Epithelial cell of esophagus (primary cell): ENCODE data around the gene MARCHF10.

Experiments used
- DNase-seq: peaks from one replicate; pipeline ENCODE4 v3.0.0; 2010; ENCODE audit warnings: low read depth
- H3K4me3 ChIP-seq: 2 replicates; pipeline ENCODE4 v1.5.1; 2011; ENCODE audit warnings: mild to moderate bottlenecking, low read length, control low read depth
- TF ChIP-seq, protein P1 (sequence below): IDR thresholded peaks from 2 replicates; pipeline ENCODE4 v1.5.1; 2011; ENCODE audit warnings: low read depth, mild to moderate bottlenecking, low read length, control low read depth, inconsistent platforms; ENCODE audit not compliant: insufficient read depth; ENCODE audit errors: missing control alignments

Gene MARCHF10

DNA sequence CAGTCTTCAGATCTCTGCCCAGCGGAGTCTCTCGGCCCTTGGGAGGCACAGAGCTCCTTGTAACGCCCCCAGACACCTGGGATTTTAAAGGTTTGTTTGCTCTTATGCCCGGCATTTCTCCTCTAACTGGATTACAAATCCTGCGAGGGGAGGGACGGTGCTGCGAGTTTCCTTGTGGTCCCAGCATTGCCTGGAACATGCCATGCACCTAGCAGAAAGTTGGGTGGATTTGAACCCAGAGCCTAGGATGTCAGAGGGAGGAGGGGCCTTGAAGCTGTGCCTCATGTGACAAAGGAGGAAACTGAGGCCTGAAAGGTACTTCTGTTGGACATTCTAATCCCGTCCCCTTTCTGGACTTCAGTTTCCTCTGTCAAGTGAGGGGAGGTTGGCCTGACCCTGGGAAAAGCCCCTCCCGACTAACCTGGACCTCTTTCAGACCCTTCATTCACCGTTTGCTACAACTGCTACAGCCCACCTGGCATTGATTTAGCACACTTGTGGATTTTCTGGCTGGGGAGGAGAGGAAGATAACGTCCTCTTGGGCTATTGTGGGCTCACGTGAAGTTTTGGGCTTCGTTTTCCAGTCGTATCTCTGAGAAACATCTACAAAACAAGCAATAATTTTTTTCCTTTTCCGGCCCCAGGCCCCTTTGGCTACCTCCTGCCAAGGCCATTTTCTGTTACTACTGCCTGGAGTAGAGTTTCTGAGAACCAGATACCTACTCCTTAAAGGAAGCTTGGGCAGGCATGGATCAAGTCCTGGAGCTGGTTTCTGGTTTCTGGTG, 149.8 kb downstream of the MARCHF10 start:
- TF ChIP-seq, protein P1, sequence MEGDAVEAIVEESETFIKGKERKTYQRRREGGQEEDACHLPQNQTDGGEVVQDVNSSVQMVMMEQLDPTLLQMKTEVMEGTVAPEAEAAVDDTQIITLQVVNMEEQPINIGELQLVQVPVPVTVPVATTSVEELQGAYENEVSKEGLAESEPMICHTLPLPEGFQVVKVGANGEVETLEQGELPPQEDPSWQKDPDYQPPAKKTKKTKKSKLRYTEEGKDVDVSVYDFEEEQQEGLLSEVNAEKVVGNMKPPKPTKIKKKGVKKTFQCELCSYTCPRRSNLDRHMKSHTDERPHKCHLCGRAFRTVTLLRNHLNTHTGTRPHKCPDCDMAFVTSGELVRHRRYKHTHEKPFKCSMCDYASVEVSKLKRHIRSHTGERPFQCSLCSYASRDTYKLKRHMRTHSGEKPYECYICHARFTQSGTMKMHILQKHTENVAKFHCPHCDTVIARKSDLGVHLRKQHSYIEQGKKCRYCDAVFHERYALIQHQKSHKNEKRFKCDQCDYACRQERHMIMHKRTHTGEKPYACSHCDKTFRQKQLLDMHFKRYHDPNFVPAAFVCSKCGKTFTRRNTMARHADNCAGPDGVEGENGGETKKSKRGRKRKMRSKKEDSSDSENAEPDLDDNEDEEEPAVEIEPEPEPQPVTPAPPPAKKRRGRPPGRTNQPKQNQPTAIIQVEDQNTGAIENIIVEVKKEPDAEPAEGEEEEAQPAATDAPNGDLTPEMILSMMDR: no peak
- H3K4me3 ChIP-seq: no peak overlapping the region
- no peak for DNase-seq

DNA sequence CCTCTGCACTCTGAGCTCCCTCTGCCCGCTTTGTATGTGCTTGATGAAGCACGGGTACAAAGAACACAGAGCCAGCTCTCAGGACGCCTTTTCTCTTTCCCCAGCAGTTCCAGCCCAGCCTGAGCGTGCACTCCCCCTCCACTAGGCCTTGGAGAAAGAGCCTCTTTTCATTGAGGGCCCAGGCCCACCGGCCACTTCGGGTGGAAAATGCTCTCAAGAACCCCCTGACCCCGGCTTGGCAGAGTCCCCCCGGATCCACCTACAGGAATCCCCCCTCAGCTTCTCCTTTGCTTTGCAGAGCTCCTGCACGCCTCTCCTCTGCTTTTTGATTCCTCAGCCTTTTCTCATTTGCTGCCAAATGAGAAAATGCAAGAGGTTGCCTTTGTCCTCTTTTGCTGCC, 150.4 kb downstream of the MARCHF10 start:
- TF ChIP-seq, protein P1: no peak
- H3K4me3 ChIP-seq: no peak overlapping the region
- no peak for DNase-seq

DNA sequence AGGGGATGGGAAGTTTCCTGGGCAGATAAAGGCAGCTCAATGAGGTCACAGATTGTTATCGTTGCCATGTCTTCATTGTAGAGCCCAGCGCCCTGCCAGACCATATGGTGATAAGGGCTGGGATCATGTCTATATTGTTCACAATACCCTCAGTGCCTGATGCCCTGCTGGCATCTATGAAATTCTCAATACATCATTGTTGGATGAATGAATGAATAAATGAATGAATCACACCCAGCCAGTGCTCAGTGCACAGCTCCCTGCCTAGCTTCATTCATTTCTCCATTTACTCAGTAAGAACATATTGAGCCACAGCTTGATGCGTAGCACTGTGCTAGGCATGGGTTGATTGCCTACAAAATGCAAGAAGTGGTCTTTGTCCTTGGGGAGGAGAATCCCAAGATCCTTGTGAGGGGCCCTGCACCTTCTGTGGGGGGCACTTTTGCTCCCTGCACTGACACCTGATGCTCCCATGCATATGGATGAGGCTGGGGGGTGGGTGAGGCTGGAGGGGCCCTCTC, 150.9 kb downstream of the MARCHF10 start:
- no peak for DNase-seq
- TF ChIP-seq, protein P1: no peak
- H3K4me3 ChIP-seq: no peak overlapping the region

DNA sequence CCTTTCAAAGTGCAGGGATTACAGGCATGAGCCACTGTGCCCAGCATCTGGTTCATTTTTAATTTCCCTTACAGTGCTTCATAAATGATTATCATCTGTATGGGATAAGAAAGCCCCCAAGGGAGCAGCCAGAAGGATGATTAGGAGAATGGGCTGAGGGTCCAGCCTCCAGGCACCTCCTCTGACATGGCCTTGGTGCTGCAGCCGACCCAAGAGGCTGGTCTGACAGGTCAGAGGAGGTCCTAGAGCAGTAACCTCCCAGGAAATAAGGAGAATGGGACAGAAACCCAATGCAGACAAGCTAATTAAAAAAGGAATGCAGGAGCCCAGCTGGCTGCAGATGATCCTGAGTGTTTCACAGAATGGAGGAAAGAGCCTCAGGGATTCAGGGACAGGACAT, 151.7 kb downstream of the MARCHF10 start:
- no peak for DNase-seq
- TF ChIP-seq, protein P1: no peak
- no peak overlapping the region for H3K4me3 ChIP-seq

DNA sequence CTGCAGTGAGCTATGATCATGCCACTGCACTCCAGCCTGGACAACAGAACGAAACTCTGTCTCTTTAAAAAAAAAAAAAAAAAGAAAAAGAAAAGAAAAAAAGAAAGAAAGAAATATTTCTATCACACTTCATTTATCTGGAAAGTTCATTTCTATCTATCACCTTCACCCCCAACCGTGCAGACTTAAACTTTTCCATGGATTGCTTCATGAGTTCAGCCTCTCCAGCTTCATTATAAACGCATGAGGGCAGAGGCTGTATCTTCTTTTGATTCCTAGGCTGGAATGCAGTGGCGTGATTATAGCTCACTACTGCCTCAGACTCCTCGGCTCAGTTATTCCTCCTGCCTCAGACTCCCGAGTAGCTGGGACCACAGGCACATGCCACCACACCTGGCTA, 152.5 kb downstream of the MARCHF10 start:
- no peak for DNase-seq
- H3K4me3 ChIP-seq: no peak overlapping the region
- TF ChIP-seq, protein P1: no peak

DNA sequence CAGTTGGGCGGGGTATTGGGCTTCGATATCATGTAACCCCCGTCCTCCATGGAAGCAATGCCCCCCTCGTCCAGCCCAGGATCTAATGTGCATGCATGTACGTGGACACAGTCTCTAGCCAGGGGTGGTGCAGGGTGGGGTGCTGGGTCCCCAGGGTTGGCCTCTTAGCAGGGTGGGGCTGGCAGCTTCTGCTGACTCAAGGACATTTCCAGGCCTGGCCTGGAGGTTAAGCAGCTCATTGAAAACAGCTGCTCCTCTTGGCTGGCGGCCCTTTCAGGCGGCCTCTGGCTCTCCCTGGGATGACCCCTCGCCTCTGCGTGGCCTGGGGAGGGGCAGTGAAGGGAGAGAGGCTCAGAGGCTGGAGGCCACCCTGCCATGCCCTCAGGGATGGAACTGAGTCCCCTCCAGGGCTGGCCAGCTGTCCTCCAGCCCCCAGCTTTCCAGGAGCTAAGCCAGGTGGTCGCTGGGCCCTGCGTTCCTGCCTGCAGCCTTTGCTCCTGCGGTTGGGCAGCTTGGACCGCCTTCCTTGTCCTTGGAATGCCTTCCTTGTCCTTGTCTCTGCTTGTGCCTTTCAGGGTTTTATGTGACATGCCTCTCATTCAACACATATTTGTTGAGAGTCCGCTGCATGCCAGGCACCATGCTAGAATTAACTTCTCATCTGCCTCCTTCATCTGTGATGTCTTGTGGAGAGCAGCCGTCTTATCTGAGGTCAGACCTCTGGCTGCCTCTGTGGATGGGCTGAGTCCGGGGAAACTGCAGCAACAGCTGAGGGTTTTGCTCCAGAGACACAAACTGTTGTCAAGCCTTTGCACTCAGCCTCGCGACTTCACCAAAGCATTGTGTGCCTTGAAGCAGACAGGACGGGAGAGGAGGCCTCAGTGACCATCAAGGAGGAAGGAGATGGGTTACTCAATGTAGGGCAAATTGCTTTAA, 154.0 kb downstream of the MARCHF10 start:
- DNase-seq: no peak
- TF ChIP-seq, protein P1: no peak
- no peak overlapping the region for H3K4me3 ChIP-seq
